SK-N-MC (cell line): ENCODE results near the gene KLC4.

ENCODE experiments used
- EZH2 ChIP-seq: fragments of 200-600 bp; sonication (generic); IDR thresholded peaks from one replicate; pipeline ENCODE4 v1.6.1; 2017; ENCODE audit warnings: antibody characterized with exemption
- POLR2AphosphoS5 ChIP-seq: IDR thresholded peaks from 2 replicates; pipeline ENCODE4 v1.6.1; 2012; ENCODE audit warnings: mild to moderate bottlenecking, low read depth, low read length, borderline replicate concordance

DNA sequence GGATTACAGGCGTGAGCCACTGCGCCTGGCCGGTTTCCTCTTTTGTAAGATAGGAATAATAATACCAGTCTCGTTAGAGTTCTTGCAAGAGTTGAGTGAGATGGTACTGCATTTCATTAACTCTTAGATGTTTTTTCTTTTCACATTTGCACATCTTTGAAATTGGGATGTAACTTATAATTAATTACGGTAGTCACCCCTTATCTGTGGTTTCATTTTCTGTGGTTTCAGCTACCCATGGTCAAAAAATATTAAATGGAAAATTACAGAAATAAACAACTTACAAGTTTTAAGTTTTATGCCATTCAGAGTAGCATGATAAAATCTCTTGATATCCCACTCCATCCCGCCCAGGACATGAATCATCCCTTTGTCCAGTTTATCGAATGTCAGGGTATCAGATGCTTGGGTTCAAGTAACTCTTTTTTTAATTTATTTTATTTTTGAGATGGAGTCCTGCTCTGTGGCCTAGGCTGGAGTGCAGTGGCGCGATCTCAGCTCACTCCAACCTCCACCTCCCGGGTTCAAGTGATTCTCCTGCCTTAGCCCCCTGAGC lies 32.1 kb downstream of the KLC4 start:
- TF ChIP-seq EZH2 (no peak), POLR2AphosphoS5 (no peak)
